Kidney (tissue), 14 donors: ENCODE data around the gene SCN11A. TPM values are rescaled to one million over a fixed set of nuclear protein-coding genes. Genes with fewer than 3 reads are reported as not detected.

ENCODE experiments used
- DNase-seq, 5 donors: peaks; one replicate each; pipeline ENCODE4 v3.0.0-alpha.2; 2013 to 2020
- FAIRE-seq: peaks from 2 replicates; lab custom pipeline; 2012; peaks lifted over from hg19 to GRCh38; lab: Jason Lieb, UNC
- H3K27ac ChIP-seq, 2 donors: one replicate each; pipeline ENCODE4 v1.7.0; 2013; ENCODE audit warnings: low read depth in 2 of 2, low read length in 2 of 2, inconsistent platforms in 1 of 2
- H3K27me3 ChIP-seq: one replicate; pipeline ENCODE4 v1.7.1; 2013; ENCODE audit warnings: low read length, inconsistent platforms; ENCODE audit not compliant: control insufficient read depth, insufficient read depth
- H3K36me3 ChIP-seq, 3 donors: one replicate each; pipeline versions ENCODE4 v1.7.0 to v1.7.1; 2013; ENCODE audit warnings: low read length in 3 of 3, control low read depth in 1 of 3, inconsistent platforms in 1 of 3; ENCODE audit not compliant: insufficient read depth in 3 of 3, control insufficient read depth in 2 of 3
- H3K4me1 ChIP-seq, 3 donors: one replicate each; pipeline versions ENCODE4 v1.7.0 to v1.7.1; 2013; ENCODE audit warnings: low read length in 3 of 3, inconsistent platforms in 1 of 3, low read depth in 1 of 3; ENCODE audit not compliant: control insufficient read depth in 2 of 3, insufficient read depth in 2 of 3
- H3K4me3 ChIP-seq, 3 donors: one replicate each; pipeline versions ENCODE4 v1.7.0 to v1.8.1; 2013; ENCODE audit warnings: low read length in 3 of 3, control low read depth in 1 of 3, inconsistent platforms in 1 of 3
- H3K9ac ChIP-seq, 3 donors: one replicate each; pipeline versions ENCODE4 v1.7.0 to v1.7.1; 2013; ENCODE audit warnings: low read length in 3 of 3, control low read depth in 1 of 3, inconsistent platforms in 1 of 3
- H3K9me3 ChIP-seq, 3 donors: one replicate each; pipeline versions ENCODE4 v1.7.0 to v1.7.1; 2013; ENCODE audit warnings: low read length in 3 of 3, control low read depth in 1 of 3, inconsistent platforms in 1 of 3; ENCODE audit not compliant: control insufficient read depth in 2 of 3, insufficient read depth in 1 of 3
- intact Hi-C: fragments of 100-400 bp; cut with DNase I; formaldehyde crosslinking; loops from one replicate; pipeline ENCODE4 v1.11.1; 2022
- polyA plus RNA-seq: library from polyadenylated mRNA; stranded (reverse); fragments of 350-450 nt; fragmentation: Illumina TruSeq; extraction: RNeasy Lipid Tissue Mini Kit (QIAGEN cat#74804); gene quantifications from one replicate; pipeline ENCODE4 v1.2.3, GENCODE V29; 2014; ENCODE audit warnings: low read depth, low replicate concordance; ENCODE audit not compliant: insufficient read depth
- total RNA-seq: library from RNA; stranded (reverse); fragmentation: NEBNext Ultra II Directional; extraction: Animal tissue kit (Norgen Biotek cat#: 25700); gene quantifications from one replicate; pipeline ENCODE4 v1.2.1, GENCODE V29; 2021
- TF ChIP-seq, protein P1 (sequence below): IDR thresholded peaks from 3 replicates; pipeline ENCODE4 v1.5.1; 2012; ENCODE audit warnings: mild to moderate bottlenecking, moderate library complexity, borderline replicate concordance; ENCODE audit not compliant: insufficient read depth; ENCODE audit errors: extremely low read depth
- donor health status: control.
- donor health status: control.
- donor health status: control.
- donor health status: control.
- donor health status: control.
- donor health status: DM: yes; HTN: yes; CAD: no.
- donor health status: Normal renal cell carcinoma (clear cell type).

The SCN11A gene
- total and polyA plus RNA-seq, 2 donors from 2014 or later = 0.17 to 0.25 TPM

DNA sequence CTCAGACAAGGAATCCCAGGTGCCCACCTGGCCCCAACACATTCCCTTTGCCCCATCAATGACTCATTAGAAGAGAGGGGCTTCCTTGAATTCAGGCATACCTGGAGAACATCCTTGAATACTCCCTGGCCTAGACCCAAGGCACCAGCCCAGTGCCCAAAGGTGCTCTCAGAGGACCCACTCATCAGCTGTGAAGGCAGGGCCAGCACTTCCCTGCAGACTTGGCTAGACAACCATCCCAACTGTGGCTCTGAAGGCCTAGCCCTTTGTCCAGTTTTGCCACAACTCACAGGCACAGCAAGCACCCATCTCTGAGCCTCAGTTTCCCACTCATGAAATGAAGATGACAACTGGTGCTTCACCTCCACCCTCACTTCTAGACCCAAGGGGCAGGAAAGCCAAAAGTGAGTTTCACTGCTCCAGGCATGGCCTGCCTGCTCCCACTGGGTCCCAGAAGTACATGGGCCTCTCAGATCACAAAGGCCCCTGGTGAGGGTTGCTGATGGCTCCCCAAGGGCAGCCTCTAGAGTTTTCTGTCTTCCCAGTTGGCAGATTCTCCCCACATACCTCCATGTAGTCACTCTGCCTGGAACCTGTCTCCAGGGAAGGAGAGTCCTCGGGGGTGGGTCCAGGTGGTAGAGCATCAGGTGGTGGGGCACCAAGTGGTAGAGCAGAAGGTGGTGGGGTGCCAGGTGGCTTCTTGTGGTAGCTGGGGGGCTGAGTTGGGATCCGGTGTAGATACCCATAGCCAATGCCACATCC, 48.2 kb upstream of the SCN11A start:
- H3K36me3 ChIP-seq = peaks cover 0 to 36% (median 34%) of the 10 kb centered on the region in 3 donors
- TF ChIP-seq, protein P1, sequence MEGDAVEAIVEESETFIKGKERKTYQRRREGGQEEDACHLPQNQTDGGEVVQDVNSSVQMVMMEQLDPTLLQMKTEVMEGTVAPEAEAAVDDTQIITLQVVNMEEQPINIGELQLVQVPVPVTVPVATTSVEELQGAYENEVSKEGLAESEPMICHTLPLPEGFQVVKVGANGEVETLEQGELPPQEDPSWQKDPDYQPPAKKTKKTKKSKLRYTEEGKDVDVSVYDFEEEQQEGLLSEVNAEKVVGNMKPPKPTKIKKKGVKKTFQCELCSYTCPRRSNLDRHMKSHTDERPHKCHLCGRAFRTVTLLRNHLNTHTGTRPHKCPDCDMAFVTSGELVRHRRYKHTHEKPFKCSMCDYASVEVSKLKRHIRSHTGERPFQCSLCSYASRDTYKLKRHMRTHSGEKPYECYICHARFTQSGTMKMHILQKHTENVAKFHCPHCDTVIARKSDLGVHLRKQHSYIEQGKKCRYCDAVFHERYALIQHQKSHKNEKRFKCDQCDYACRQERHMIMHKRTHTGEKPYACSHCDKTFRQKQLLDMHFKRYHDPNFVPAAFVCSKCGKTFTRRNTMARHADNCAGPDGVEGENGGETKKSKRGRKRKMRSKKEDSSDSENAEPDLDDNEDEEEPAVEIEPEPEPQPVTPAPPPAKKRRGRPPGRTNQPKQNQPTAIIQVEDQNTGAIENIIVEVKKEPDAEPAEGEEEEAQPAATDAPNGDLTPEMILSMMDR = no peak
- intact Hi-C loops = no loop called here
- no peak overlapping the region for H3K27ac ChIP-seq
- peaks cover 0 to 11% (median 2%) of the 10 kb centered on the region in 3 donors for H3K4me1 ChIP-seq
- DNase-seq (no peak), FAIRE-seq (no peak)
- H3K27me3 ChIP-seq = no peaks in the 10 kb centered on the region
- H3K4me3 ChIP-seq = no peak overlapping the region
- no peaks in the 10 kb centered on the region for H3K9me3 ChIP-seq
- no peak overlapping the region for H3K9ac ChIP-seq

DNA sequence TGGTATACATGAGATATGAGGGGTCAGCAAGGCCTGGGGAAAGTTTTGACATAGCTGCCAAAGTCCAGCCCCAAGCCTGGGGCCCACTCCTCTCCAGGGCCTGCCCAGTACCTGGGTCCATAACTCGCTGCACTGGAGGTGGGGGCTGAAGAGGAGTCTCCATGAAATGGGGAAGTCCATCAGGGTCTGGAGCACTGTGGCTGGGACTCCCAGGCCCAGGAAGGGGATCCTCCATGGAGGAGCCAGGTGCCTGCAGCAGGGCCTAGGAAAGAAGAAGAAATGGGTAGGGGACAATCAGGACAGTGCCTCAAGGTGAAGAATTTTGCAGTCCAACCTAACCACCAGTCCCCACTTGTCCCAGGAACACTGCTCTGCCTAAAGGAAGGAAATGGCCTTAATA, 47.5 kb upstream of the SCN11A start:
- H3K27ac ChIP-seq = no peak overlapping the region
- DNase-seq (no peak), FAIRE-seq (no peak)
- H3K27me3 ChIP-seq = no peaks in the 10 kb centered on the region
- H3K36me3 ChIP-seq = peaks cover 0 to 42% (median 40%) of the 10 kb centered on the region in 3 donors
- no peak overlapping the region for H3K9ac ChIP-seq
- peaks cover 0 to 4% (median 0%) of the 10 kb centered on the region in 3 donors for H3K4me1 ChIP-seq
- no peaks in the 10 kb centered on the region for H3K9me3 ChIP-seq
- intact Hi-C loops = no loop called here
- TF ChIP-seq, protein P1 = no peak
- H3K4me3 ChIP-seq = no peak overlapping the region

DNA sequence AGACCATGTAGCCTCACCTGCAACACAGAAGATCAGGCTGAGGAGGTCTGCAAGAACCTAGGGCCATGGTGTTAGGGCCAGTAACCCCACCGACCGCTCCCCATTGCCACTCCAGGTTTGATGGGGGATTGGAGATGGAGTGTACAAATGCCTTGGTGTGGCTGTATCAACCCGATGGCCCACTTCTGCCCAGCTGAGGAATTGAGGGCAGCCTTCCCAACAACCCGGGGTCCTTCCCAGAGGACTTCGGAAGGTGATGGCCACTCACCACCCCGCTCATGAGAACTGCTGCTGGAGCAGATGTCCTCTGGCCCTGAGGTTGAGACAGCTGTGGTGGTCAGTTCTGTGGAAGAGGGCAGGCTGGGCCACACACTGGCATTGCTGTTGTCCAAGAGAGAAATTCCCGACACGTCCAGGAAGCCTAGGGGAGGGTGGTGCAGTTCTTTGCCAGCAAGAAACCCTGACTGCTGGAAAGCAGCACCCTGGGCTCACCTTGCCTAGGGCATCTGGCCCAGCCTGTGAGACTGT, 46.8 kb upstream of the SCN11A start:
- Histone ChIP-seq H3K27ac (no peak overlapping the region), H3K36me3 (peaks cover 0 to 45% (median 45%) of the 10 kb centered on the region in 3 donors), H3K27me3 (no peaks in the 10 kb centered on the region), H3K4me3 (no peak overlapping the region), H3K9me3 (no peaks in the 10 kb centered on the region), H3K9ac (no peak overlapping the region), H3K4me1 (no peaks in the 10 kb centered on the region)
- no peak for FAIRE-seq
- intact Hi-C loops = no loop called here
- TF ChIP-seq, protein P1 = no peak
- no peak for DNase-seq
